ENCODE measurements around the gene SLC35G4.
"Not testable (repeated sequence)": the region's sequence is repeated elsewhere in the genome, so short reads cannot be mapped to it uniquely, and the experiment has no call there.

SLC35G4 gene

DNA sequence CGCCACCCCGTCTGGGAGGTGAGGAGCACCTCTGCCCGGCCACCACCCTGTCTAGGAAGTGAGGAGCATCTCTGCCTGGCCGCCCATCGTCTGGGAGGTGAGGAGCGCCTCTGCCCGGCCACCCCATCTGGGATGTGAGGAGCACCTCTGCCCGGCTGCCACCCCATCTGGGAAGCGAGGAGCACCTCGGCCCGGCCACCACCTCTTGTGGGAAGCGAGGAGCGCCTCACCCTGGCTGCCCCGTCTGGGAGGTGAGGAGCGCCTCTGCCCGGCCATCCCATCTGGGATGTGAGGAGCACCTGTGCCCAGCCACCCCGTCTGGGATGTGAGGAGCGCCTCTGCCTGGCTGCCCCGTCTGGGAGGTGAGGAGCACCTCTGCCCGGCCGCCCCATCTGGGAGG, 4.6 kb downstream of the SLC35G4 start:
- DNase-seq (ENCODE audit: low read depth): not testable (repeated sequence)

- not testable (repeated sequence) for DNase-seq (ENCODE audit: low read depth)
Observed at GRCh38 chr18:11614981-11615380, 5.6 kb downstream of the SLC35G4 start.

GRCh38 chr18:11647310-11647709, 37.9 kb downstream of the SLC35G4 start:
- DNase-seq (ENCODE audit: low read depth): not testable (repeated sequence)

DNA sequence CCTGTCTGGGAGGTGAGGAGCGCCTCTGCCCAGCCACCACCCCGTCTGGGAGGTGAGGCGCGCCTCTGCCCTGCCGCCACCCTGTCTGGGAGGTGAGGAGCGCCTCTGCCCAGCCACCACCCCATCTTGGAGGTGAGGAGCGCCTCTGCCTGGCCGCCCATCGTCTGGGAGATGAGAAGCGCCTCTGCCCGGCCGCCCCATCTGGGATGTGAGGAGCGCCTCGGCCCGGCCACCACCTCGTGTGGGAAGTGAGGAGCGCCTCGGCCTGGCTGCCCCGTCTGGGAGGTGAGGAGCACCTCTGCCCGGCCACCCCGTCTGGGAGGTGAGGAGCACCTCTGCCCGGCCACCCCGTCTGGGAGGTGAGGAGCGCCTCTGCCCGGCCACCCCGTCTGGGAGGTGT, 38.4 kb downstream of the SLC35G4 start:
- DNase-seq (ENCODE audit: low read depth): not testable (repeated sequence)

- DNase-seq (ENCODE audit: low read depth): no peak
Observed at GRCh38 chr18:11649839-11650238, 40.4 kb downstream of the SLC35G4 start.

DNA sequence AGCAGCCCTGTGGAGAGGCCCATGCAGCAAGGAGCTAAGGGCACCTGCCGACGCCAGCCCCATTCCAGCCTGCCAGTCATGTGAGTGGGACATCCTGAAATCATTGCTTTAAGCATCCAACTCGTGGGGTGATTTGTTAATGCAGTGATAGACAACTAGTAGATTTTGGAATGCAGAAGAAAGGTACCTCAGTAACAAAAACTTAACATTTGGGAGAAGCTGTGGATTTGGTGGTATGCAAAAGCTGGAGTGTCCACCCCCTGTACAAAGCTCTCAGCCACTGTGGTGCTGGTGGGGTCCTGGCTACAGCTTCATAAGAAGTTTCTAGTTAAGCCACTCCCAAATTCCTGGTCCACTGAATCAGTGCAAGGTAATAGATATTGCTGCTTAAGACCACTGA, 42.5 kb downstream of the SLC35G4 start:
- DNase-seq (ENCODE audit: low read depth): no peak

DNA sequence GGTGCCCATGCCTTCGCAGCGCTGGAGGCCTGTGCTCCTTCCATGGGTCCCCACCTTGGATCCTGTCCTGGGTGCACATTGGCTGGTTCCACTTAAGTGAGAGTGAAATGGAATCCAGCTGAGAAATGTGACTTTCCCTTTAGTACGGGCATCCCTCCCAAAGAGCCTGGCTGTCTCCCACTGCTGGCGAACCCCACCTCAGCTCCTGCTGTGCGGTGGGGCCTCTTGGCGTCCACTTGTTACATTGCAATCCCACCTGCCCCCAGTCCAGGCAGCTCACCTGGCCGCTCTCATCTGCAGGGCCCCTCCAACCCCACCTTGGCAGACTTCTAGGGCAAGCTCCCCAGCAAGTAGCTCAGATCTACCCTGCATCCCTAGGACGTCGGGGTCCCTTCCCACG, 44.1 kb downstream of the SLC35G4 start:
- DNase-seq (ENCODE audit: low read depth): no peak

GRCh38 chr18:11654736-11655605, 45.6 kb downstream of the SLC35G4 start:
- peak; percentile 52 for DNase-seq (ENCODE audit: low read depth)

- no peak for DNase-seq (ENCODE audit: low read depth)
Observed at GRCh38 chr18:11655606-11655932, 46.2 kb downstream of the SLC35G4 start.

- no peak for DNase-seq (ENCODE audit: low read depth)
Observed at GRCh38 chr18:11657152-11657551, 47.8 kb downstream of the SLC35G4 start.

GRCh38 chr18:11657554-11657953, 48.2 kb downstream of the SLC35G4 start:
- no peak for DNase-seq (ENCODE audit: low read depth)

DNA sequence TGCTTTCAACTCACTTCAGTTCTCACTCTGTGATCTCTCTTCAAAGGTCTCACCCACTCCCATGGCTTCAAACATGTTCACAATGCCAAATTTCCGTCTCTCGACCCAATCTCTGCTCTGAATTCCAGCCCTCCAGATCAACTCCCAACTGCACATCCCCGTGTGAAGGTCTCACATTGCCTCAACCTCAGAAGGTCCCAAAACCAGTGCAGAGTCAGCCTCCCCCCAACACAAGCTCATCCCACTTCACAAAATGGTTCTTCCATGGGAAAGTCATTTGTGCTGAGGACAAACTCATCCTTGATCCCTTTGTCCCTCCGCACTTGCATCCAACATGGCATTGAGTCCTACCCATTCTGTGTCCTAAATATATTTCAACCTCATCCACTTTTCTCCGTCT, 48.6 kb downstream of the SLC35G4 start:
- no peak for DNase-seq (ENCODE audit: low read depth)

GRCh38 chr18:11658989-11659388, 49.6 kb downstream of the SLC35G4 start:
- DNase-seq (ENCODE audit: low read depth): no peak
